IPS-NIHi7 (cell line): Measurements from ENCODE around the gene MAOA.

Experiments used
- DNase-seq: peaks from one replicate; pipeline ENCODE4 v3.0.0; 2012; ENCODE audit warnings: mixed read lengths; ENCODE audit errors: extremely low spot score

Gene MAOA

GRCh38 chrX:43758044-43758443, 101.9 kb downstream of the MAOA start:
- DNase-seq, result no peak

- DNase-seq, result no peak
These were observed 130.0 kb downstream of the MAOA start for GRCh38 chrX:43785930-43786591.
